ENCODE measurements around the gene TMED10. TPM values are rescaled to one million over a fixed set of nuclear protein-coding genes. Genes with fewer than 3 reads are reported as not detected.

TMED10 gene
- total RNA-seq, 1 experiment from 2014 or later = 433 TPM

GRCh38 chr14:75084513-75084912 lies 91.9 kb downstream of the TMED10 start:
- DNase-seq (ENCODE audit: low spot score) = peak; percentile 27

GRCh38 chr14:75083271-75083670 lies 93.1 kb downstream of the TMED10 start:
- no peak for DNase-seq (ENCODE audit: low spot score)

- no peak for DNase-seq (ENCODE audit: low spot score)
Measured at GRCh38 chr14:75081660-75082229, 94.7 kb downstream of the TMED10 start.

Other genes starting within 250 kb of the TMED10 start
- gene PGF, start 221.0 kb downstream of the TMED10 start, total RNA-seq (2014; rRNA removed; shearing (Covaris generic)) = 2.6 and 3.1 TPM in 2 replicates
- 51.0 and 90.5 TPM in 2 replicates for gene EIF2B2, start 173.7 kb downstream of the TMED10 start, total RNA-seq (2014; rRNA removed; shearing (Covaris generic))
- gene MLH3, start 125.1 kb downstream of the TMED10 start, total RNA-seq (2014; rRNA removed; shearing (Covaris generic)) = 6.6 and 11.8 TPM in 2 replicates
- gene ACYP1, start 112.6 kb downstream of the TMED10 start, total RNA-seq (2014; rRNA removed; shearing (Covaris generic)) = 9.7 and 14.8 TPM in 2 replicates
- gene ZC2HC1C, start 107.0 kb downstream of the TMED10 start, total RNA-seq (2014; rRNA removed; shearing (Covaris generic)) = 0.21 and 2.7 TPM in 2 replicates
- gene NEK9, start 49.6 kb downstream of the TMED10 start, total RNA-seq (2014; rRNA removed; shearing (Covaris generic)) = 0.06 and 0.12 TPM in 2 replicates
- 21.5 and 22.0 TPM in 2 replicates for gene FOS, start 102.2 kb upstream of the TMED10 start, total RNA-seq (2014; rRNA removed; shearing (Covaris generic))